Loucy (cell line): ENCODE results near the gene BBX.
"Not testable (repeated sequence)": the region's sequence is repeated elsewhere in the genome, so short reads cannot be mapped to it uniquely, and the experiment has no call there.

ENCODE experiments used
- H2AFZ ChIP-seq: fragments of 200-600 bp; sonication (generic); 2 replicates; pipeline ENCODE4 v1.6.0; 2016; ENCODE audit warnings: antibody characterized with exemption, mild to moderate bottlenecking, low read length, moderate library complexity
- H3F3A ChIP-seq: fragments of 200-600 bp; 2 replicates; pipeline ENCODE4 v1.6.0; 2016; ENCODE audit warnings: antibody characterized with exemption, low read depth, mild to moderate bottlenecking
- H3K27me3 ChIP-seq: fragments of 200-600 bp; sonication (generic); 2 replicates; pipeline ENCODE4 v1.6.1; 2014; ENCODE audit warnings: low read length, mild to moderate bottlenecking; ENCODE audit not compliant: insufficient read depth, poor library complexity, severe bottlenecking
- H3K36me3 ChIP-seq: fragments of 200-600 bp; sonication (generic); 2 replicates; pipeline ENCODE4 v1.6.1; 2016; ENCODE audit warnings: low read length; ENCODE audit not compliant: insufficient read depth
- H3K4me1 ChIP-seq: fragments of 200-600 bp; sonication (generic); 2 replicates; pipeline ENCODE4 v1.5.1; 2014; ENCODE audit warnings: low read length, mild to moderate bottlenecking; ENCODE audit not compliant: insufficient read depth, poor library complexity, severe bottlenecking
- H3K4me2 ChIP-seq: fragments of 200-600 bp; sonication (generic); 2 replicates; pipeline ENCODE4 v1.6.0; 2014; ENCODE audit warnings: antibody characterized with exemption, low read length, low read depth, mild to moderate bottlenecking; ENCODE audit not compliant: poor library complexity, severe bottlenecking
- H3K4me3 ChIP-seq: fragments of 200-600 bp; sonication (generic); 2 replicates; pipeline ENCODE4 v1.5.1; 2014; ENCODE audit warnings: low read length, mild to moderate bottlenecking, mixed read lengths; ENCODE audit not compliant: poor library complexity, severe bottlenecking
- H3K79me2 ChIP-seq: fragments of 200-600 bp; sonication (generic); 2 replicates; pipeline ENCODE4 v1.6.1; 2014; ENCODE audit warnings: low read length; ENCODE audit not compliant: insufficient read depth
- H3K9ac ChIP-seq: fragments of 200-600 bp; sonication (generic); 2 replicates; pipeline ENCODE4 v1.6.0; 2014; ENCODE audit warnings: mild to moderate bottlenecking, low read depth, low read length, moderate library complexity; ENCODE audit not compliant: poor library complexity, severe bottlenecking
- H3K9me2 ChIP-seq: fragments of 200-600 bp; sonication (generic); replicated peaks from 2 replicates; pipeline ENCODE4 v1.6.1; 2016; ENCODE audit warnings: low read depth, low read length, mixed read lengths
- H3K9me3 ChIP-seq: fragments of 200-600 bp; sonication (generic); 2 replicates; pipeline ENCODE4 v1.6.1; 2014; ENCODE audit warnings: mild to moderate bottlenecking, antibody characterized with exemption, low read length, low read depth; ENCODE audit not compliant: insufficient read depth
- H4K20me1 ChIP-seq: fragments of 200-600 bp; sonication (generic); 2 replicates; pipeline ENCODE4 v1.6.0; 2014; ENCODE audit warnings: antibody characterized with exemption, low read length, mild to moderate bottlenecking; ENCODE audit not compliant: insufficient read depth, poor library complexity, severe bottlenecking
- CTCF ChIP-seq: fragments of 200-600 bp; sonication (generic); conservative IDR thresholded peaks from 2 replicates; pipeline ENCODE4 v1.5.1; 2014; ENCODE audit warnings: mild to moderate bottlenecking, antibody characterized with exemption, low read length
- EZH2phosphoT487 ChIP-seq: fragments of 200-600 bp; IDR thresholded peaks from 2 replicates; pipeline ENCODE4 v1.6.1; 2018; ENCODE audit warnings: antibody characterized with exemption, mild to moderate bottlenecking, moderate library complexity, borderline replicate concordance

The BBX gene

GRCh38 chr3:107833722-107834416, 311.1 kb downstream of the BBX start:
- no peak overlapping the region for H2AFZ ChIP-seq

GRCh38 chr3:107835001-107835400, 312.2 kb downstream of the BBX start:
- H3K4me2 ChIP-seq, H3K9me3 ChIP-seq, H2AFZ ChIP-seq, H3K9me2 ChIP-seq, H3K4me1 ChIP-seq, H3F3A ChIP-seq, H3K4me3 ChIP-seq, H3K36me3 ChIP-seq, H3K27me3 ChIP-seq, H3K9ac ChIP-seq, H3K79me2 ChIP-seq, H4K20me1 ChIP-seq: not testable (repeated sequence)

More at GRCh38 chr3:107833722-107834416, 311.1 kb downstream of the BBX start:
- Histone ChIP-seq H3K9me2 (no peaks in the 10 kb centered on the region), H3K27me3 (no peaks in the 10 kb centered on the region), H4K20me1 (no peaks in the 10 kb centered on the region), H3K79me2 (no peaks in the 10 kb centered on the region), H3K4me1 (no peaks in the 10 kb centered on the region), H3K4me3 (no peak overlapping the region), H3F3A (no peaks in the 10 kb centered on the region), H3K4me2 (no peak overlapping the region), H3K9me3 (no peaks in the 10 kb centered on the region), H3K36me3 (no peaks in the 10 kb centered on the region), H3K9ac (no peak overlapping the region)
- TF ChIP-seq CTCF (no peak), EZH2phosphoT487 (no peak)

- Histone ChIP-seq H3K4me1 (no peaks in the 10 kb centered on the region), H3K79me2 (no peaks in the 10 kb centered on the region), H4K20me1 (no peaks in the 10 kb centered on the region), H3K9me3 (no peaks in the 10 kb centered on the region), H3F3A (no peaks in the 10 kb centered on the region), H2AFZ (no peak overlapping the region), H3K9me2 (no peaks in the 10 kb centered on the region), H3K4me3 (no peak overlapping the region), H3K4me2 (no peak overlapping the region), H3K9ac (no peak overlapping the region), H3K36me3 (no peaks in the 10 kb centered on the region), H3K27me3 (no peaks in the 10 kb centered on the region)
- no peak for TF ChIP-seq CTCF
- no peak for TF ChIP-seq EZH2phosphoT487
Measured at GRCh38 chr3:107837895-107838612, 315.3 kb downstream of the BBX start.

GRCh38 chr3:107841831-107842230, 319.1 kb downstream of the BBX start:
- no peak overlapping the region for H3K9ac ChIP-seq
- TF ChIP-seq EZH2phosphoT487 (no peak), CTCF (no peak)
- H3K9me2 ChIP-seq: no peaks in the 10 kb centered on the region
- no peak overlapping the region for H3K4me3 ChIP-seq
- H4K20me1 ChIP-seq: no peaks in the 10 kb centered on the region
- H3F3A ChIP-seq: no peaks in the 10 kb centered on the region
- H3K4me1 ChIP-seq: no peaks in the 10 kb centered on the region
- no peaks in the 10 kb centered on the region for H3K79me2 ChIP-seq
- H3K4me2 ChIP-seq: no peak overlapping the region
- no peaks in the 10 kb centered on the region for H3K36me3 ChIP-seq
- no peaks in the 10 kb centered on the region for H3K27me3 ChIP-seq
- H3K9me3 ChIP-seq: no peaks in the 10 kb centered on the region
- H2AFZ ChIP-seq: no peak overlapping the region
